HepG2 (cell line): ENCODE measurements around the gene HNRNPA1. TPM values are rescaled to one million over a fixed set of nuclear protein-coding genes. Genes with fewer than 3 reads are reported as not detected.

Experiments
- ARNTL ChIP-seq: sonication (generic); formaldehyde crosslinking; IDR thresholded peaks from 2 replicates; pipeline ENCODE4 v1.4.0; 2020; ENCODE audit warnings: mild to moderate bottlenecking, missing genetic modification reagents
- BRCA1 ChIP-seq: sonication (generic); formaldehyde crosslinking; IDR thresholded peaks from 2 replicates; pipeline ENCODE4 v1.4.0; 2020; ENCODE audit warnings: missing genetic modification reagents
- CEBPB ChIP-seq: IDR thresholded peaks from 2 replicates; pipeline ENCODE4 v1.6.1; 2011; ENCODE audit warnings: low read depth, low read length, improper control_type of control experiment, borderline replicate concordance
- MAZ ChIP-seq, 2 experiments: sonication (generic) in 1 of 2; formaldehyde crosslinking in 1 of 2; IDR thresholded peaks; 2 replicates each; pipeline versions ENCODE4 v1.5.0 to v1.6.1; 2012 to 2020; ENCODE audit warnings: low read depth in 2 of 2, mild to moderate bottlenecking in 2 of 2, borderline replicate concordance in 1 of 2, improper control_type of control experiment in 1 of 2, low read length in 1 of 2, missing genetic modification reagents in 1 of 2, moderate library complexity in 1 of 2
- MED1 ChIP-seq: sonication (generic); formaldehyde crosslinking; IDR thresholded peaks from 2 replicates; pipeline ENCODE4 v1.4.0; 2020; ENCODE audit warnings: missing genetic modification reagents
- NCOA5 ChIP-seq: sonication (generic); formaldehyde crosslinking; IDR thresholded peaks from 2 replicates; pipeline ENCODE4 v1.4.0; 2020; ENCODE audit warnings: missing genetic modification reagents
- NR2F2 ChIP-seq: IDR thresholded peaks from 2 replicates; pipeline ENCODE4 v1.6.1; 2012; ENCODE audit warnings: low read depth, inconsistent platforms, borderline replicate concordance
- PCBP2 ChIP-seq: fragments of 200-400 bp; formaldehyde crosslinking; optimal IDR thresholded peaks from 2 replicates; pipeline ENCODE3; 2018; ENCODE audit warnings: low read length, low read depth; ENCODE audit not compliant: poor library complexity, severe bottlenecking
- PHF8 ChIP-seq: sonication (generic); formaldehyde crosslinking; IDR thresholded peaks from 2 replicates; pipeline ENCODE4 v1.5.0; 2020; ENCODE audit warnings: missing genetic modification reagents
- U2AF2 ChIP-seq: fragments of 200-400 bp; formaldehyde crosslinking; IDR thresholded peaks from 2 replicates; pipeline ENCODE4 v1.6.1; 2017; ENCODE audit warnings: low read depth, mild to moderate bottlenecking, low read length
- ZNF124 ChIP-seq: sonication (generic); formaldehyde crosslinking; IDR thresholded peaks from 2 replicates; pipeline ENCODE4 v1.4.0; 2020; ENCODE audit warnings: missing genetic modification reagents
- ZNF510 ChIP-seq: sonication (generic); formaldehyde crosslinking; IDR thresholded peaks from 2 replicates; pipeline ENCODE4 v1.4.0; 2020; ENCODE audit warnings: low read depth, mild to moderate bottlenecking, missing genetic modification reagents
- ZNF569 ChIP-seq: sonication (generic); formaldehyde crosslinking; IDR thresholded peaks from 2 replicates; pipeline ENCODE4 v1.5.0; 2020; ENCODE audit warnings: mild to moderate bottlenecking, missing genetic modification reagents, moderate library complexity, borderline replicate concordance
- ZNF619 ChIP-seq: sonication (generic); formaldehyde crosslinking; IDR thresholded peaks from 2 replicates; pipeline ENCODE4 v1.4.0; 2020; ENCODE audit warnings: mild to moderate bottlenecking, missing genetic modification reagents
- ZNF883 ChIP-seq: sonication (generic); formaldehyde crosslinking; IDR thresholded peaks from 2 replicates; pipeline ENCODE4 v1.5.1; 2020; ENCODE audit warnings: mild to moderate bottlenecking, missing genetic modification reagents; ENCODE audit errors: not compliant biosample characterization
- ZSCAN29 ChIP-seq: sonication (generic); formaldehyde crosslinking; conservative IDR thresholded peaks from 2 replicates; pipeline ENCODE4 v1.4.0; 2020; ENCODE audit warnings: mild to moderate bottlenecking, missing genetic modification reagents
- polyA plus RNA-seq, 8 experiments: library from polyadenylated mRNA; depleted of rRNA in 3 of 8; stranded (reverse) in 7 of 8; unstranded in 1 of 8; fragments of >200 nt; fragmentation: Illumina TruSeq in 4 of 8; extraction: Trizol in 4 of 8; gene quantifications; 2 replicates each; pipeline versions ENCODE4 v1.2.1 to v1.2.3, GENCODE V29; 2011 to 2016; ENCODE audit warnings: low read depth in 4 of 8, missing spikeins in 1 of 8, mixed read lengths in 1 of 8; ENCODE audit not compliant: insufficient read depth in 1 of 8
- total RNA-seq, 5 experiments: library from RNA; depleted of rRNA; stranded (reverse); fragments of >200 nt; fragmentation: Illumina TruSeq; extraction: Trizol; gene quantifications; 2 replicates each; pipeline ENCODE4 v1.2.3, GENCODE V29; 2016; ENCODE audit warnings: low read depth in 1 of 5
- TF ChIP-seq, protein P1 (sequence below): sonication (generic); formaldehyde crosslinking; conservative IDR thresholded peaks from 2 replicates; pipeline ENCODE4 v1.4.0; 2020; ENCODE audit warnings: missing genetic modification reagents
- TF ChIP-seq, protein P2 (sequence below): sonication (generic); formaldehyde crosslinking; IDR thresholded peaks from 2 replicates; pipeline ENCODE4 v1.4.0; 2020; ENCODE audit warnings: missing genetic modification reagents
- TF ChIP-seq, protein P3 (sequence below): sonication (generic); formaldehyde crosslinking; IDR thresholded peaks from 2 replicates; pipeline ENCODE4 v1.8.1; 2023; ENCODE audit warnings: missing genetic modification reagents, inconsistent platforms, borderline replicate concordance
- TF ChIP-seq, protein P4 (sequence below): sonication (generic); formaldehyde crosslinking; IDR thresholded peaks from 2 replicates; pipeline ENCODE4 v1.4.0; 2020; ENCODE audit warnings: missing genetic modification reagents
- TF ChIP-seq, protein P5 (sequence below): sonication (generic); formaldehyde crosslinking; IDR thresholded peaks from 2 replicates; pipeline ENCODE4 v1.5.0; 2020; ENCODE audit warnings: missing genetic modification reagents

HNRNPA1 gene
- total and polyA plus RNA-seq, 2 of the 13 experiments (the other 11 are each of a cell fraction or from before 2014, with no cell fraction given), result 535 to 1,820 TPM

DNA sequence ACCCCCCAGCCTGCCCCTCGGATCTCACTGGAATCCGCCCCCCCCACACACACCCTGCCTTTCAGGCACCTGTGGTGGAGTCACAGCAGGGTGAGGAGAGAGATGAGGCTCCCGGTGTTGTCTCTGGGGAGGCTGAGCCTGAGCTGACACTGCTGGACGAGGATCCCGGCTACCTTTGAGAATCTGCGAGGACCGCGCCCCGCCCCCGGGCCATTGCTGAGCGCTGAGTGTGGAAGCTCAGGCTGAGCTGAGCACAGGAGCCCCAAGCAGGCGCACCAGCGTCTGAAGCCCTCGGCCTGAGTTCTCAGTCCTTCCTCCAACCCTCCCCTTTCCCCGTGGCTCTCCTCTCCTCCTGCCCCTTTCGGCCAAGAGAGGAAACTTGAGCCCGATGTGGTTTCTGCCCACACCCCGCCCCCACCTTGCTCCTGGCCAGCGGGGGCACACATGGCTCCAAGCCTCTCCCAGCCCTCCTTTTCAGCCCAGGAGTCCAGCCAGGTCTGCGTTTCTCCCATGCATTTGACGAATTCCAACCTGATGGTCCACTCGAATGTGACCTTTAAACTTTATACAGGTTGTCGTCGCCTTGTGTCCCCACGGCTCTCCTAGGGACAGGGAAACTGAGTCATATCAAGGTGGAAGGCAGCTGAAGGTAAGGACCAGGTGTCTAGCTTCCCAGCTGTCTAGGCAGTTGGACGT is 20.4 kb downstream of the HNRNPA1 start, which contains the start of gene NFE2 (continued):
- TF ChIP-seq, protein P1, sequence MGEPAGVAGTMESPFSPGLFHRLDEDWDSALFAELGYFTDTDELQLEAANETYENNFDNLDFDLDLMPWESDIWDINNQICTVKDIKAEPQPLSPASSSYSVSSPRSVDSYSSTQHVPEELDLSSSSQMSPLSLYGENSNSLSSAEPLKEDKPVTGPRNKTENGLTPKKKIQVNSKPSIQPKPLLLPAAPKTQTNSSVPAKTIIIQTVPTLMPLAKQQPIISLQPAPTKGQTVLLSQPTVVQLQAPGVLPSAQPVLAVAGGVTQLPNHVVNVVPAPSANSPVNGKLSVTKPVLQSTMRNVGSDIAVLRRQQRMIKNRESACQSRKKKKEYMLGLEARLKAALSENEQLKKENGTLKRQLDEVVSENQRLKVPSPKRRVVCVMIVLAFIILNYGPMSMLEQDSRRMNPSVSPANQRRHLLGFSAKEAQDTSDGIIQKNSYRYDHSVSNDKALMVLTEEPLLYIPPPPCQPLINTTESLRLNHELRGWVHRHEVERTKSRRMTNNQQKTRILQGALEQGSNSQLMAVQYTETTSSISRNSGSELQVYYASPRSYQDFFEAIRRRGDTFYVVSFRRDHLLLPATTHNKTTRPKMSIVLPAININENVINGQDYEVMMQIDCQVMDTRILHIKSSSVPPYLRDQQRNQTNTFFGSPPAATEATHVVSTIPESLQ (CRISPR knock-in tag), result no peak
- no peak for TF ChIP-seq BRCA1
- no peak for TF ChIP-seq CEBPB
- TF ChIP-seq ZNF510 (CRISPR knock-in tag), result no peak
- TF ChIP-seq, protein P2, sequence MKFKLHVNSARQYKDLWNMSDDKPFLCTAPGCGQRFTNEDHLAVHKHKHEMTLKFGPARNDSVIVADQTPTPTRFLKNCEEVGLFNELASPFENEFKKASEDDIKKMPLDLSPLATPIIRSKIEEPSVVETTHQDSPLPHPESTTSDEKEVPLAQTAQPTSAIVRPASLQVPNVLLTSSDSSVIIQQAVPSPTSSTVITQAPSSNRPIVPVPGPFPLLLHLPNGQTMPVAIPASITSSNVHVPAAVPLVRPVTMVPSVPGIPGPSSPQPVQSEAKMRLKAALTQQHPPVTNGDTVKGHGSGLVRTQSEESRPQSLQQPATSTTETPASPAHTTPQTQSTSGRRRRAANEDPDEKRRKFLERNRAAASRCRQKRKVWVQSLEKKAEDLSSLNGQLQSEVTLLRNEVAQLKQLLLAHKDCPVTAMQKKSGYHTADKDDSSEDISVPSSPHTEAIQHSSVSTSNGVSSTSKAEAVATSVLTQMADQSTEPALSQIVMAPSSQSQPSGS, result no peak
- TF ChIP-seq NR2F2, result no peak
- no peak for TF ChIP-seq ARNTL (CRISPR knock-in tag)
- no peak for TF ChIP-seq ZNF883
- no peak for TF ChIP-seq ZNF619 (CRISPR knock-in tag)
- TF ChIP-seq, protein P3, sequence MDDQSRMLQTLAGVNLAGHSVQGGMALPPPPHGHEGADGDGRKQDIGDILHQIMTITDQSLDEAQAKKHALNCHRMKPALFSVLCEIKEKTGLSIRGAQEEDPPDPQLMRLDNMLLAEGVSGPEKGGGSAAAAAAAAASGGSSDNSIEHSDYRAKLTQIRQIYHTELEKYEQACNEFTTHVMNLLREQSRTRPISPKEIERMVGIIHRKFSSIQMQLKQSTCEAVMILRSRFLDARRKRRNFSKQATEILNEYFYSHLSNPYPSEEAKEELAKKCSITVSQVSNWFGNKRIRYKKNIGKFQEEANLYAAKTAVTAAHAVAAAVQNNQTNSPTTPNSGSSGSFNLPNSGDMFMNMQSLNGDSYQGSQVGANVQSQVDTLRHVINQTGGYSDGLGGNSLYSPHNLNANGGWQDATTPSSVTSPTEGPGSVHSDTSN, result no peak
- TF ChIP-seq NCOA5, result no peak
- no peak for TF ChIP-seq ZSCAN29
- TF ChIP-seq U2AF2, result peak; percentile 14; the same call in 1 of the 2 replicates
- no peak for TF ChIP-seq PHF8 (CRISPR knock-in tag)
- no peak for TF ChIP-seq MAZ (IDR thresholded peaks at IDR 0.05; ENCODE audit: borderline replicate concordance, low read depth, low read length)
- TF ChIP-seq MAZ (CRISPR knock-in tag; IDR thresholded peaks at IDR 0.05; ENCODE audit: low read depth), result peak; percentile 17
- no peak for TF ChIP-seq ZNF569
- TF ChIP-seq, protein P4, sequence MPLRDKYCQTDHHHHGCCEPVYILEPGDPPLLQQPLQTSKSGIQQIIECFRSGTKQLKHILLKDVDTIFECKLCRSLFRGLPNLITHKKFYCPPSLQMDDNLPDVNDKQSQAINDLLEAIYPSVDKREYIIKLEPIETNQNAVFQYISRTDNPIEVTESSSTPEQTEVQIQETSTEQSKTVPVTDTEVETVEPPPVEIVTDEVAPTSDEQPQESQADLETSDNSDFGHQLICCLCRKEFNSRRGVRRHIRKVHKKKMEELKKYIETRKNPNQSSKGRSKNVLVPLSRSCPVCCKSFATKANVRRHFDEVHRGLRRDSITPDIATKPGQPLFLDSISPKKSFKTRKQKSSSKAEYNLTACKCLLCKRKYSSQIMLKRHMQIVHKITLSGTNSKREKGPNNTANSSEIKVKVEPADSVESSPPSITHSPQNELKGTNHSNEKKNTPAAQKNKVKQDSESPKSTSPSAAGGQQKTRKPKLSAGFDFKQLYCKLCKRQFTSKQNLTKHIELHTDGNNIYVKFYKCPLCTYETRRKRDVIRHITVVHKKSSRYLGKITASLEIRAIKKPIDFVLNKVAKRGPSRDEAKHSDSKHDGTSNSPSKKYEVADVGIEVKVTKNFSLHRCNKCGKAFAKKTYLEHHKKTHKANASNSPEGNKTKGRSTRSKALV (CRISPR knock-in tag), result no peak
- TF ChIP-seq, protein P5, sequence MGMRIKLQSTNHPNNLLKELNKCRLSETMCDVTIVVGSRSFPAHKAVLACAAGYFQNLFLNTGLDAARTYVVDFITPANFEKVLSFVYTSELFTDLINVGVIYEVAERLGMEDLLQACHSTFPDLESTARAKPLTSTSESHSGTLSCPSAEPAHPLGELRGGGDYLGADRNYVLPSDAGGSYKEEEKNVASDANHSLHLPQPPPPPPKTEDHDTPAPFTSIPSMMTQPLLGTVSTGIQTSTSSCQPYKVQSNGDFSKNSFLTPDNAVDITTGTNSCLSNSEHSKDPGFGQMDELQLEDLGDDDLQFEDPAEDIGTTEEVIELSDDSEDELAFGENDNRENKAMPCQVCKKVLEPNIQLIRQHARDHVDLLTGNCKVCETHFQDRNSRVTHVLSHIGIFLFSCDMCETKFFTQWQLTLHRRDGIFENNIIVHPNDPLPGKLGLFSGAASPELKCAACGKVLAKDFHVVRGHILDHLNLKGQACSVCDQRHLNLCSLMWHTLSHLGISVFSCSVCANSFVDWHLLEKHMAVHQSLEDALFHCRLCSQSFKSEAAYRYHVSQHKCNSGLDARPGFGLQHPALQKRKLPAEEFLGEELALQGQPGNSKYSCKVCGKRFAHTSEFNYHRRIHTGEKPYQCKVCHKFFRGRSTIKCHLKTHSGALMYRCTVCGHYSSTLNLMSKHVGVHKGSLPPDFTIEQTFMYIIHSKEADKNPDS (CRISPR knock-in tag), result peak; percentile 69; the same call in 1 of the 2 replicates
- no peak; the same call in 1 of the 2 replicates for TF ChIP-seq ZNF124 (CRISPR knock-in tag)
- 0 out of 2 replicates have a peak, but pooled peaks have one; percentile 7 for TF ChIP-seq MED1
- no peak for TF ChIP-seq PCBP2
